ENCODE data around the gene MED22. TPM values are rescaled to one million over a fixed set of nuclear protein-coding genes. Genes with fewer than 3 reads are reported as not detected.
"Not testable (repeated sequence)": the region's sequence is repeated elsewhere in the genome, so short reads cannot be mapped to it uniquely, and the experiment has no call there.

Gene MED22
- total and polyA plus RNA-seq, 8 donors = 21.8 to 29.2 (median 26.3) TPM

- Histone ChIP-seq H3K27ac (no peak overlapping the region), H3K36me3 (no peaks in the 10 kb centered on the region), H3K4me1 (no peaks in the 10 kb centered on the region), H3K4me3 (no peak overlapping the region), H3K9me3 (no peaks in the 10 kb centered on the region), H3K27me3 (peaks cover 0 to 26% of the 10 kb centered on the region in 2 donors)
- DNase-seq (peak in 1 of 4 donors; percentile 68), ATAC-seq (no peak)
- intact Hi-C loops (cut with DNase I) = no loop called here
- no peak for TF ChIP-seq CTCF (IDR thresholded peaks at IDR 0.05)
These were observed 44.4 kb downstream of the MED22 start for GRCh38 chr9:133303266-133304157.

GRCh38 chr9:133301253-133302230, 46.4 kb downstream of the MED22 start:
- Histone ChIP-seq H3K4me3 (no peak overlapping the region), H3K27ac (no peak overlapping the region), H3K4me1 (no peaks in the 10 kb centered on the region), H3K27me3 (peaks cover 0 to 16% of the 10 kb centered on the region in 2 donors), H3K36me3 (no peaks in the 10 kb centered on the region), H3K9me3 (no peaks in the 10 kb centered on the region)
- ATAC-seq = no peak
- intact Hi-C loops (cut with DNase I) = no loop called here
- TF ChIP-seq CTCF (IDR thresholded peaks at IDR 0.05) = no peak
- DNase-seq = peak in 1 of 4 donors; percentile 38

- intact Hi-C loops (cut with DNase I); H3K9me3 ChIP-seq; ATAC-seq; H3K4me1 ChIP-seq; H3K4me3 ChIP-seq; H3K27ac ChIP-seq; H3K36me3 ChIP-seq: not testable (repeated sequence)
- H3K27me3 ChIP-seq = peaks cover 0 to 21% of the 10 kb centered on the region in 2 donors
- DNase-seq = peak in 1 of 4 donors; percentile 49
These were observed 47.9 kb downstream of the MED22 start for GRCh38 chr9:133299996-133300395.

GRCh38 chr9:133294257-133294656, 53.7 kb downstream of the MED22 start:
- Histone ChIP-seq H3K36me3 (no peaks in the 10 kb centered on the region), H3K4me3 (no peak overlapping the region), H3K27ac (no peak overlapping the region), H3K4me1 (no peaks in the 10 kb centered on the region), H3K27me3 (peaks cover 0 to 23% of the 10 kb centered on the region in 2 donors), H3K9me3 (peaks cover 0 to 10% of the 10 kb centered on the region in 2 donors)
- DNase-seq (no peak), ATAC-seq (no peak)
- intact Hi-C loops (cut with DNase I) = no loop called here
- TF ChIP-seq CTCF (IDR thresholded peaks at IDR 0.05) = no peak

- H3K27ac ChIP-seq = no peak overlapping the region
- no peak for DNase-seq
- intact Hi-C loops (cut with DNase I) = no loop called here
- H3K27me3 ChIP-seq = peaks cover 0 to 20% of the 10 kb centered on the region in 2 donors
- no peak overlapping the region for H3K4me3 ChIP-seq
- no peak for TF ChIP-seq CTCF (IDR thresholded peaks at IDR 0.05)
- H3K4me1 ChIP-seq = no peaks in the 10 kb centered on the region
- no peaks in the 10 kb centered on the region for H3K36me3 ChIP-seq
- H3K9me3 ChIP-seq = peaks cover 0 to 19% of the 10 kb centered on the region in 2 donors
- ATAC-seq = no peak
These were observed 57.1 kb downstream of the MED22 start for GRCh38 chr9:133290751-133291302.

Other genes with a start within 250 kb of the MED22 start
- gene RALGDS, start 226.9 kb downstream of the MED22 start, total RNA-seq = 10 to 100 TPM; 56.4 to 58.9 TPM
- 10 to 100 TPM; 43.5 to 54.3 (median 48.2) TPM for gene RALGDS, start 226.9 kb downstream of the MED22 start, polyA plus RNA-seq (ENCODE audit: insufficient read length in 6 of 6)
- gene GBGT1, start 184.2 kb downstream of the MED22 start, total RNA-seq = 10 to 100 TPM; 22.2 to 45.1 TPM
- gene GBGT1, start 184.2 kb downstream of the MED22 start, polyA plus RNA-seq (ENCODE audit: insufficient read length in 6 of 6) = 1 to 10 TPM; 2.7 to 5.7 (median 4.6) TPM
- gene OBP2B, start 138.9 kb downstream of the MED22 start, total RNA-seq = not detected
- not detected for gene OBP2B, start 138.9 kb downstream of the MED22 start, polyA plus RNA-seq (ENCODE audit: insufficient read length in 6 of 6)
- 1 to 10 TPM; 5.7 to 7.9 TPM for gene ABO, start 72.9 kb downstream of the MED22 start, total RNA-seq
- 1 to 10 TPM; 2.6 to 6.3 (median 4.3) TPM for gene ABO, start 72.9 kb downstream of the MED22 start, polyA plus RNA-seq (ENCODE audit: insufficient read length in 6 of 6)
- 10 to 100 TPM; 10.9 to 16.7 TPM for gene SURF6, start 11.9 kb downstream of the MED22 start, total RNA-seq
- 10 to 100 TPM; 25.6 to 31.4 (median 26.6) TPM for gene SURF6, start 11.9 kb downstream of the MED22 start, polyA plus RNA-seq (ENCODE audit: insufficient read length in 6 of 6)
- 1,000 to 10,000 TPM; 1,624 to 1,706 TPM for gene RPL7A, start 87 bp upstream of the MED22 start, total RNA-seq
- gene RPL7A, start 87 bp upstream of the MED22 start, polyA plus RNA-seq (ENCODE audit: insufficient read length in 6 of 6) = 1,000 to 10,000 TPM; 2,858 to 3,322 (median 3,107) TPM
- 10 to 100 TPM; 40.4 to 46.1 TPM for gene SURF1, start 8.4 kb upstream of the MED22 start, total RNA-seq
- gene SURF1, start 8.4 kb upstream of the MED22 start, polyA plus RNA-seq (ENCODE audit: insufficient read length in 6 of 6) = 10 to 100 TPM; 27.9 to 35.2 (median 30.2) TPM
- gene SURF2, start 8.4 kb upstream of the MED22 start, total RNA-seq = 10 to 100 TPM; 11.8 to 16.2 TPM
- 10 to 100 TPM; 14.9 to 23.0 (median 16.8) TPM for gene SURF2, start 8.4 kb upstream of the MED22 start, polyA plus RNA-seq (ENCODE audit: insufficient read length in 6 of 6)
- gene SURF4, start 27.9 kb upstream of the MED22 start, total RNA-seq = 100 to 1,000 TPM; 232 to 252 TPM
- gene SURF4, start 27.9 kb upstream of the MED22 start, polyA plus RNA-seq (ENCODE audit: insufficient read length in 6 of 6) = 100 to 1,000 TPM; 117 to 155 (median 122) TPM
- under 1 TPM; 0.82 to 0.99 TPM for gene STKLD1, start 28.2 kb upstream of the MED22 start, total RNA-seq
- 1 to 10 TPM; 3.0 to 6.1 (median 3.6) TPM for gene STKLD1, start 28.2 kb upstream of the MED22 start, polyA plus RNA-seq (ENCODE audit: insufficient read length in 6 of 6)
- 10 to 100 TPM; 16.9 to 23.4 TPM for gene REXO4, start 69.9 kb upstream of the MED22 start, total RNA-seq
- gene REXO4, start 69.9 kb upstream of the MED22 start, polyA plus RNA-seq (ENCODE audit: insufficient read length in 6 of 6) = 10 to 100 TPM; 27.2 to 29.1 (median 28.1) TPM
- gene ADAMTS13, start 74.2 kb upstream of the MED22 start, total RNA-seq = 1 to 10 TPM; 1.2 to 4.1 TPM
- 10 to 100 TPM in 1 of 6 donors, 1 to 10 TPM in 5; 5.9 to 11.1 (median 8.4) TPM for gene ADAMTS13, start 74.2 kb upstream of the MED22 start, polyA plus RNA-seq (ENCODE audit: insufficient read length in 6 of 6)
- gene CACFD1, start 111.8 kb upstream of the MED22 start, total RNA-seq = 10 to 100 TPM; 26.2 to 48.4 TPM
- 10 to 100 TPM; 17.7 to 31.2 (median 25.4) TPM for gene CACFD1, start 111.8 kb upstream of the MED22 start, polyA plus RNA-seq (ENCODE audit: insufficient read length in 6 of 6)
- 10 to 100 TPM in 1 of 2 donors, 1 to 10 TPM in 1; 7.8 to 22.4 TPM for gene SLC2A6, start 131.0 kb upstream of the MED22 start, total RNA-seq
- 1 to 10 TPM; 1.9 to 5.4 (median 2.6) TPM for gene SLC2A6, start 131.0 kb upstream of the MED22 start, polyA plus RNA-seq (ENCODE audit: insufficient read length in 6 of 6)
- not detected for gene MYMK, start 176.8 kb upstream of the MED22 start, total RNA-seq
- not detected for gene MYMK, start 176.8 kb upstream of the MED22 start, polyA plus RNA-seq (ENCODE audit: insufficient read length in 6 of 6)
- 10 to 100 TPM; 17.3 to 18.5 TPM for gene ADAMTSL2, start 186.6 kb upstream of the MED22 start, total RNA-seq
- 10 to 100 TPM in 4 of 6 donors, 1 to 10 TPM in 2; 8.0 to 18.3 (median 10.6) TPM for gene ADAMTSL2, start 186.6 kb upstream of the MED22 start, polyA plus RNA-seq (ENCODE audit: insufficient read length in 6 of 6)